Activated CD4-positive, alpha-beta T cell treated with anti-CD3 and anti-CD28 coated beads for 36 hours (primary cell): Measurements from ENCODE around the gene TMF1. TPM values are rescaled to one million over a fixed set of nuclear protein-coding genes. Genes with fewer than 3 reads are reported as not detected.

Experiments used
- ATAC-seq: fragments of 200-7000 bp; cut with Tn5 transposase; one replicate; pipeline ENCODE4 v1.10.0; 2021; ENCODE audit warnings: mild to moderate bottlenecking, moderate library complexity
- CTCF ChIA-PET: fragments of 350-600 bp; sonication (Branson Sonifier 250); formaldehyde crosslinking; loops from one replicate; lab custom pipeline; 2021; ENCODE audit warnings: antibody characterized with exemption; lab: Charles Lee
- POLR2A ChIA-PET: fragments of 350-600 bp; sonication (Branson Sonifier 250); formaldehyde crosslinking; loops from one replicate; lab custom pipeline; 2021; ENCODE audit warnings: antibody characterized with exemption, inconsistent platforms; lab: Charles Lee
- DNase-seq: peaks from one replicate; pipeline ENCODE4 v3.0.0-alpha.2; 2020
- H3K27ac Mint-ChIP-seq: one replicate; pipeline ENCODE4 v1.8.0; 2021; ENCODE audit warnings: mixed read lengths
- H3K27me3 Mint-ChIP-seq: one replicate; pipeline ENCODE4 v1.8.0; 2021; ENCODE audit warnings: mixed read lengths
- H3K36me3 Mint-ChIP-seq: one replicate; pipeline ENCODE4 v1.8.0; 2021; ENCODE audit warnings: low read depth, mixed read lengths
- H3K4me1 Mint-ChIP-seq: one replicate; pipeline ENCODE4 v1.8.0; 2021; ENCODE audit warnings: mixed read lengths
- H3K4me3 Mint-ChIP-seq: one replicate; pipeline ENCODE4 v1.8.0; 2021; ENCODE audit warnings: mild to moderate bottlenecking, moderate library complexity, mixed read lengths
- H3K9me3 Mint-ChIP-seq: one replicate; pipeline ENCODE4 v1.8.0; 2021; ENCODE audit warnings: low read depth, mixed read lengths
- intact Hi-C, 2 experiments: fragments of 100-400 bp; cut with DNase I in 1 of 2; cut with micrococcal nuclease in 1 of 2; formaldehyde crosslinking; loops; one replicate each; pipeline versions ENCODE4 v1.14.2 to v1.15.1; 2022 to 2024; cut with DNase I, micrococcal nuclease
- microRNA-seq: library from miRNA; unstranded; fragments of <30 nt; microRNA quantifications from one replicate; pipeline ENCODE4 v1.2.0, GENCODE V29; 2021; ENCODE audit warnings: borderline replicate concordance
- total RNA-seq, 2 experiments: library from RNA; stranded (reverse); gene quantifications; one replicate each; pipeline ENCODE4 v1.2.3, GENCODE V29; 2021

TMF1 gene
- total RNA-seq, 2 experiments from 2014 or later = 33.2 to 34.1 TPM

- POLR2A ChIA-PET = no interaction called here
Measured at GRCh38 chr3:68977486-68978167, 74.5 kb downstream of the TMF1 start.

GRCh38 chr3:68974711-68975110 lies 77.4 kb downstream of the TMF1 start:
- ChIA-PET POLR2A (no interaction called here), CTCF (interaction anchor here (1.2 to 1.7 kb wide), 2 partner anchors 33 to 95 kb away, joined by 3 read pairs; no protein-coding TSS in a partner anchor)
- ATAC-seq (no peak), DNase-seq (no peak)
- Mint-ChIP-seq H3K9me3 (no peaks in the 10 kb centered on the region), H3K4me1 (no peaks in the 10 kb centered on the region), H3K27ac (no peak overlapping the region), H3K27me3 (no peaks in the 10 kb centered on the region), H3K36me3 (peaks cover 11% of the 10 kb centered on the region), H3K4me3 (no peak overlapping the region)
- intact Hi-C loops = loop anchor here in 1 of 2 experiments (5.0 kb wide), 1 partner anchor 82 kb away; no protein-coding TSS in a partner anchor

More at GRCh38 chr3:68977486-68978167, 74.5 kb downstream of the TMF1 start:
- intact Hi-C loops = no loop called here
- Mint-ChIP-seq H3K4me1 (no peaks in the 10 kb centered on the region), H3K27ac (no peak overlapping the region), H3K36me3 (peaks cover 19% of the 10 kb centered on the region), H3K9me3 (no peaks in the 10 kb centered on the region), H3K27me3 (no peaks in the 10 kb centered on the region), H3K4me3 (no peak overlapping the region)
- DNase-seq (no peak), ATAC-seq (no peak)
- CTCF ChIA-PET = no interaction called here

GRCh38 chr3:68973639-68974038 lies 78.5 kb downstream of the TMF1 start:
- peaks cover 4% of the 10 kb centered on the region for H3K27me3 Mint-ChIP-seq
- no peak overlapping the region for H3K27ac Mint-ChIP-seq
- DNase-seq = no peak
- H3K36me3 Mint-ChIP-seq = peaks cover 8% of the 10 kb centered on the region
- intact Hi-C loops = loop anchor here in 1 of 2 experiments (5.0 kb wide), 1 partner anchor 81 kb away; no protein-coding TSS in a partner anchor
- no peaks in the 10 kb centered on the region for H3K4me1 Mint-ChIP-seq
- H3K4me3 Mint-ChIP-seq = no peak overlapping the region
- ATAC-seq = no peak
- ChIA-PET CTCF (interaction anchor here (1.7 kb wide), 1 partner anchor 32 kb away, joined by 3 read pairs; no protein-coding TSS in a partner anchor), POLR2A (no interaction called here)
- no peaks in the 10 kb centered on the region for H3K9me3 Mint-ChIP-seq

GRCh38 chr3:68972358-68972979 lies 79.7 kb downstream of the TMF1 start:
- Mint-ChIP-seq H3K9me3 (no peaks in the 10 kb centered on the region), H3K36me3 (peaks cover 4% of the 10 kb centered on the region), H3K4me3 (no peak overlapping the region), H3K27ac (no peak overlapping the region), H3K27me3 (peaks cover 5% of the 10 kb centered on the region), H3K4me1 (no peaks in the 10 kb centered on the region)
- ATAC-seq (peak; percentile 64), DNase-seq (peak; percentile 66)
- intact Hi-C loops = loop anchor here in 1 of 2 experiments (5.0 kb wide), 1 partner anchor 80 kb away; no protein-coding TSS in a partner anchor
- ChIA-PET POLR2A (interaction anchor here (0.7 kb wide), 1 partner anchor 1982 kb away, joined by 3 read pairs; no protein-coding TSS in a partner anchor), CTCF (interaction anchor here (0.6 to 0.9 kb wide), 4 partner anchors 8 to 97 kb away, joined by 3 to 4 read pairs (median 3); no protein-coding TSS in a partner anchor)

Small RNA genes lying within 50 kb of the gene (microRNA-seq; reads per million reads assigned to microRNA genes)
- gene MIR3136 = 3.9 reads per million, percentile 7 among the genes with 10 or more reads in this experiment

Other genes with a start within 250 kb of the TMF1 start
- gene TAFA4, start 119.8 kb downstream of the TMF1 start, total RNA-seq = not detected
- gene EOGT, start 38.6 kb downstream of the TMF1 start, total RNA-seq = 1 to 10 TPM; 6.0 to 8.4 TPM
- 10 to 100 TPM; 59.5 to 72.2 TPM for gene UBA3, start 28.0 kb upstream of the TMF1 start, total RNA-seq
- 10 to 100 TPM; 60.4 to 76.0 TPM for gene ARL6IP5, start 32.6 kb upstream of the TMF1 start, total RNA-seq
- not detected for gene LMOD3, start 70.3 kb upstream of the TMF1 start, total RNA-seq